Islet of Langerhans (tissue), 1 donor: Measurements from ENCODE around the gene NOVA1.

Source experiments
- FAIRE-seq: peaks from one replicate; lab custom pipeline; 2011; peaks lifted over from hg19 to GRCh38; lab: Jason Lieb, UNC

NOVA1 gene

GRCh38 chr14:26444822-26445221 lies 153.0 kb downstream of the NOVA1 start:
- FAIRE-seq = no peak

- FAIRE-seq = no peak
Observed at GRCh38 chr14:26443654-26444053, 154.2 kb downstream of the NOVA1 start.

GRCh38 chr14:26429205-26429604 lies 168.6 kb downstream of the NOVA1 start:
- no peak for FAIRE-seq

- no peak for FAIRE-seq
Observed at GRCh38 chr14:26427097-26427496, 170.7 kb downstream of the NOVA1 start.

- FAIRE-seq = no peak
Observed at GRCh38 chr14:26424537-26424936, 173.3 kb downstream of the NOVA1 start.

GRCh38 chr14:26415618-26416123 lies 182.2 kb downstream of the NOVA1 start:
- no peak for FAIRE-seq

- no peak for FAIRE-seq
Observed at GRCh38 chr14:26414926-26415325, 182.9 kb downstream of the NOVA1 start.

GRCh38 chr14:26414103-26414502 lies 183.7 kb downstream of the NOVA1 start:
- FAIRE-seq = no peak

- no peak for FAIRE-seq
Observed at GRCh38 chr14:26412421-26412820, 185.4 kb downstream of the NOVA1 start.

GRCh38 chr14:26410189-26410685 lies 187.6 kb downstream of the NOVA1 start:
- FAIRE-seq = no peak

GRCh38 chr14:26404927-26405326 lies 192.9 kb downstream of the NOVA1 start:
- FAIRE-seq = no peak

- no peak for FAIRE-seq
Observed at GRCh38 chr14:26403760-26404159, 194.1 kb downstream of the NOVA1 start.

GRCh38 chr14:26402126-26402525 lies 195.7 kb downstream of the NOVA1 start:
- no peak for FAIRE-seq

GRCh38 chr14:26401179-26401968 lies 196.5 kb downstream of the NOVA1 start:
- FAIRE-seq = peak; percentile 93

- no peak for FAIRE-seq
Observed at GRCh38 chr14:26400373-26400772, 197.5 kb downstream of the NOVA1 start.

- no peak for FAIRE-seq
Observed at GRCh38 chr14:26398616-26399015, 199.2 kb downstream of the NOVA1 start.
